ENCODE measurements around the gene GPC4. TPM values are rescaled to one million over a fixed set of nuclear protein-coding genes. Genes with fewer than 3 reads are reported as not detected.

The GPC4 gene
- total and polyA plus RNA-seq, 10 of the 15 experiments (the other 5 are each of a cell fraction or from before 2014, with no cell fraction given): 0.04 to 5.8 (median 0.13) TPM

DNA sequence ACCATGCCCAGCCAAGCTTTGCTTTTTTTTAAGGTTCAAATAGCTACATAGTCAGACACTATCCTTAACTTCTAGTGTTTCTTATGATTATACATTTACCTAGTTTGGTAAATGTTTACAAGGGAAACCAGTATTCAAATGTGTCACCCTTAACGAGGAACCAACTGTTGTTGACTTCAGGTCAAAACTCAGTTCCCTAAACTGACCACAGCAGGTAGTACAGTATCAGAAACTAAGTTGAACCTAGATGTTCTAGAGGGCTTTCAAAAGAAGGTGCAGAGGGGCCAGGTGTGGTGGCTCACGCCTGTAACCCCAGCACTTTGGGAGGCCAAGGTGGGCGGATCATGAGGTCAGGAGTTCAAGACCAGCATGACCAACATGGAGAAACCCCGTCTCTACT, 11.3 kb downstream of the GPC4 start (continued):
- TF ChIP-seq HSF1 (IDR thresholded peaks at IDR 0.05; ENCODE audit: low read depth, low read length) (no peak), BACH1 (IDR thresholded peaks at IDR 0.05; ENCODE audit: borderline replicate concordance) (no peak), SRF (IDR thresholded peaks at IDR 0.05; ENCODE audit: low read depth in 2 of 2, low read length in 2 of 2) (no peak), NR2F1 (conservative IDR thresholded peaks at IDR 0.05) (peak; percentile 82), TCF3 (IDR thresholded peaks at IDR 0.05; ENCODE audit: borderline replicate concordance, insufficient read depth, low read depth, low read length) (no peak), STAT1 (conservative IDR thresholded peaks at IDR 0.05) (no peak)

DNA sequence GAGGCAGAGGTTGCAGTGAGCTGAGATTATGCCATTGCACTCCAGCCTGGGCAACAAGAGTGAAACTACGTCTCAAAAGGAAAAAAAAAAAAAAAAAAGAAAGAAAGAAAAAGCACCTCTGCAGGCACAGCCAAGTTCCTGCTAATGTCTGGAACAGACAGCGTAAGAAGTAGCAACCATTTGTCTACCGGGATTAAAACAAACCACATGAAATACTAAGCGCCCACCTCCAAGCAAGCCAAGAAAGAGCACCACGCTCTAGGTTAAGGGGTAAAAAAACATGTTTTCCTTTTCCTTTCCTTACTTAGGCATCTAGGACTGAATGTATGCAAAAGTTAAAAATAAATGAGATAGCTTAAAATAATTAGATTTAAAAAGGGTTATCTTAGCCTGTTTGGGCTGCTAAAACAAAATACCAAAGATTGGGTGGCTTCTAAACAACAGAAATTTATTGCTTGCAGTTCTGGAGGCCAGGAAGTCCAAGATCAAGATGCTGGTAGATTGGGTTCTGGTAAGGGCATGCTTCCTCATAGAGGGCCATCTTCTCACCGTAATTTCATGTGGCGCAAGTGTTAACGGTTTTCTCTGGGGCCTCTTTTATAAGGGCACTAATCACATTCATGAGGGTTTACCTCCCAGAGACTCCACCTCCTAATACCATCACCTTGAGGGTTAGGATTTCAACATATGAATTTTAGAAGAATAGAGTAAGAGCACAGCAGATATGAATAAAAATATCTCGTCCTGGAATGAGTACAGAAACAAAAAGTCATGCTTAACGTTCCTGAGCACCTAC, 12.3 kb downstream of the GPC4 start:
- ChIA-PET CTCF (no interaction called here), RAD21 (ENCODE audit: unreplicated experiment) (interaction anchor here (1.3 to 1.6 kb wide), 5 partner anchors 10 to 68 kb away, joined by 3 to 5 read pairs (median 4); no protein-coding TSS in a partner anchor), POLR2A (interaction anchor here (0.8 to 1.1 kb wide), 2 partner anchors 9 to 12 kb away, joined by 3 read pairs; no protein-coding TSS in a partner anchor), SMC1A (ENCODE audit: uncharacterized antibody, unreplicated experiment) (interaction anchor here (0.9 to 2.1 kb wide), 8 partner anchors 9 to 68 kb away, joined by 3 to 8 read pairs (median 4); no protein-coding TSS in a partner anchor)
- Histone ChIP-seq H3K9me3 (replicated peaks; ENCODE audit: control insufficient read depth, insufficient read depth, low read length) (no peaks in the 10 kb centered on the region), H3K27me3 (replicated peaks in 1 of 2; ENCODE audit: control insufficient read depth in 2 of 2, insufficient read depth in 2 of 2, low read length in 1 of 2) (no peaks in the 10 kb centered on the region), H3K27ac (ENCODE audit: control insufficient read depth, insufficient read depth) (no peak overlapping the region), H3K4me2 (ENCODE audit: control insufficient read depth, insufficient read depth) (no peak overlapping the region), H2AFZ (ENCODE audit: control insufficient read depth, low read depth, low read length) (no peak overlapping the region), H3K4me3 (no peak overlapping the region), H3K4me1 (ENCODE audit: control insufficient read depth, insufficient read depth, low read length) (no peaks in the 10 kb centered on the region), H3K79me2 (ENCODE audit: control insufficient read depth, insufficient read depth, low read length) (no peaks in the 10 kb centered on the region), H3K36me3 (ENCODE audit: control insufficient read depth in 2 of 2, insufficient read depth in 2 of 2, low read length in 1 of 2) (no peaks in the 10 kb centered on the region), H4K20me1 (ENCODE audit: control insufficient read depth, insufficient read depth) (no peaks in the 10 kb centered on the region), H3K9ac (ENCODE audit: control insufficient read depth, insufficient read depth, low read length) (no peak overlapping the region)
- TF ChIP-seq, protein P1, sequence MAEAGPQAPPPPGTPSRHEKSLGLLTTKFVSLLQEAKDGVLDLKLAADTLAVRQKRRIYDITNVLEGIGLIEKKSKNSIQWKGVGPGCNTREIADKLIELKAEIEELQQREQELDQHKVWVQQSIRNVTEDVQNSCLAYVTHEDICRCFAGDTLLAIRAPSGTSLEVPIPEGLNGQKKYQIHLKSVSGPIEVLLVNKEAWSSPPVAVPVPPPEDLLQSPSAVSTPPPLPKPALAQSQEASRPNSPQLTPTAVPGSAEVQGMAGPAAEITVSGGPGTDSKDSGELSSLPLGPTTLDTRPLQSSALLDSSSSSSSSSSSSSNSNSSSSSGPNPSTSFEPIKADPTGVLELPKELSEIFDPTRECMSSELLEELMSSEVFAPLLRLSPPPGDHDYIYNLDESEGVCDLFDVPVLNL (IDR thresholded peaks at IDR 0.05; ENCODE audit: low read depth, low read length): no peak
- TF ChIP-seq ESRRA (IDR thresholded peaks at IDR 0.05; ENCODE audit: low read length): no peak
- no peak for TF ChIP-seq ZNF217 (IDR thresholded peaks at IDR 0.05)
- no peak for TF ChIP-seq RCOR1 (conservative IDR thresholded peaks at IDR 0.05; ENCODE audit: low read depth, low read length)
- no peak for TF ChIP-seq ZNF384 (IDR thresholded peaks at IDR 0.05; ENCODE audit: borderline replicate concordance, low read depth, low read length)
- TF ChIP-seq TAF1 (IDR thresholded peaks at IDR 0.05; ENCODE audit: borderline replicate concordance, low read depth, low read length): no peak
- no peak for TF ChIP-seq JUNB (IDR thresholded peaks at IDR 0.05)
- in situ Hi-C loops (cut with MboI): no loop called here
- no peak for DNase-seq (ENCODE audit: low read depth, low spot score)
- ATAC-seq: no peak
- FAIRE-seq: no peak
- intact Hi-C loops (cut with micrococcal nuclease; ENCODE audit: unreplicated experiment): no loop called here
- BruUV-seq (replicated peaks): no TSS peak
- 46% methylated on average over 9 of the region's 10 CpGs for WGBS (ENCODE audit: insufficient coverage, insufficient replicate concordance, low lambda C conversion rate, missing lambda C conversion rate)
